Activated CD4-positive, alpha-beta T cell treated with anti-CD3 and anti-CD28 coated beads, Interleukin-2, amount 10 ng/mL, durations not matched to agents 7 days and 5 days (primary cell): ENCODE measurements around the gene SURF1. TPM values are rescaled to one million over a fixed set of nuclear protein-coding genes. Genes with fewer than 3 reads are reported as not detected.
"Not testable (repeated sequence)": the region's sequence is repeated elsewhere in the genome, so short reads cannot be mapped to it uniquely, and the experiment has no call there.

Experiments used
- CTCF ChIA-PET: fragments of 350-600 bp; sonication (Branson Sonifier 250); formaldehyde crosslinking; loops from one replicate; lab custom pipeline; 2021; ENCODE audit warnings: antibody characterized with exemption; lab: Charles Lee
- POLR2A ChIA-PET: fragments of 350-600 bp; sonication (Branson Sonifier 250); formaldehyde crosslinking; loops from one replicate; lab custom pipeline; 2021; ENCODE audit warnings: antibody characterized with exemption; lab: Charles Lee
- DNase-seq: peaks from one replicate; pipeline ENCODE4 v3.0.0-alpha.2; 2020
- H3K27ac Mint-ChIP-seq: one replicate; pipeline ENCODE4 v1.8.0; 2021; ENCODE audit warnings: mild to moderate bottlenecking, moderate library complexity, mixed read lengths
- H3K27me3 Mint-ChIP-seq: one replicate; pipeline ENCODE4 v1.8.0; 2021; ENCODE audit warnings: mixed read lengths
- H3K36me3 Mint-ChIP-seq: one replicate; pipeline ENCODE4 v1.8.0; 2021; ENCODE audit warnings: low read depth, mixed read lengths
- H3K4me1 Mint-ChIP-seq: one replicate; pipeline ENCODE4 v1.8.0; 2021; ENCODE audit warnings: mixed read lengths
- H3K4me3 Mint-ChIP-seq: one replicate; pipeline ENCODE4 v1.8.0; 2021; ENCODE audit warnings: mild to moderate bottlenecking, moderate library complexity, mixed read lengths
- H3K9me3 Mint-ChIP-seq: one replicate; pipeline ENCODE4 v1.8.0; 2021; ENCODE audit warnings: mixed read lengths
- total RNA-seq, 2 experiments: library from RNA; stranded (reverse); gene quantifications; one replicate each; pipeline ENCODE4 v1.2.3, GENCODE V29; 2021

SURF1 gene
- total RNA-seq, 2 experiments from 2014 or later, result 39.4 to 48.9 TPM

- Mint-ChIP-seq H3K4me1 (no peaks in the 10 kb centered on the region), H3K27me3 (no peaks in the 10 kb centered on the region), H3K9me3 (no peaks in the 10 kb centered on the region), H3K27ac (no peak overlapping the region), H3K36me3 (no peaks in the 10 kb centered on the region), H3K4me3 (no peak overlapping the region)
- POLR2A ChIA-PET, result no interaction called here
- CTCF ChIA-PET, result no interaction called here
- DNase-seq, result no peak
Observed at GRCh38 chr9:133393399-133393798, 37.1 kb upstream of the SURF1 start.

DNA sequence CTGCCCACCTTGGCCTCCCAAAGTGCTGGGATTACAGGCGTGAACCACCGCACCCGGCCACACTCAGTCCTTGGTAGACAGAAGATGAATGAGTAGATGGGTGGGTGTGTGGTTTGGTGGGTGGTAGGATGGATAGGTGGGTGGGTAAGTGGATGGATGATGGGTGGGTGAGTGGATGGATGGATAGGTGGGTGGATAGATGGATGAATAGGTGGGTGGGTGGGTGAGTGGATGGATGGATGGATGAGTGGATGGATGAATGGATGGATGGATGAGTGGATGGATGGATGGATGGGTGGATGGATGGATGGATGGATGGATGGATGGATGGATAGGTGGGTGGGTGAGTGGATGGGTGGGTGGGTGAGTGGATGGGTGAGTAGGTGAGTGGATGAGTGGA, 36.0 kb upstream of the SURF1 start:
- H3K27ac Mint-ChIP-seq, H3K9me3 Mint-ChIP-seq, H3K36me3 Mint-ChIP-seq, H3K4me1 Mint-ChIP-seq, POLR2A ChIA-PET, H3K27me3 Mint-ChIP-seq, DNase-seq, H3K4me3 Mint-ChIP-seq, CTCF ChIA-PET: not testable (repeated sequence)

DNA sequence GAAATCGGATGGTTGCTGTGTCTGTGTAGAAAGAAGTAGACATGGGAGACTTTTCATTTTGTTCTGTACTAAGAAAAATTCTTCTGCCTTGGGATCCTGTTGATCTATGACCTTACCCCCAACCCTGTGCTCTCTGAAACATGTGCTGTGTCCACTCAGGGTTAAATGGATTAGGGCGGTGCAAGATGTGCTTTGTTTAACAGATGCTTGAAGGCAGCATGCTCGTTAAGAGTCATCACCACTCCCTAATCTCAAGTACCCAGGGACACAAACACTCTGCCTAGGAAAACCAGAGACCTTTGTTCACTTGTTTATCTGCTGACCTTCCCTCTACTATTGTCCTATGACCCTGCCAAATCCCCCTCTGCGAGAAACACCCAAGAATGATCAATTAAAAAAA, 35.2 kb upstream of the SURF1 start:
- H3K27ac Mint-ChIP-seq, POLR2A ChIA-PET, H3K36me3 Mint-ChIP-seq, H3K9me3 Mint-ChIP-seq, H3K4me1 Mint-ChIP-seq, H3K27me3 Mint-ChIP-seq, H3K4me3 Mint-ChIP-seq, CTCF ChIA-PET, DNase-seq: not testable (repeated sequence)

DNA sequence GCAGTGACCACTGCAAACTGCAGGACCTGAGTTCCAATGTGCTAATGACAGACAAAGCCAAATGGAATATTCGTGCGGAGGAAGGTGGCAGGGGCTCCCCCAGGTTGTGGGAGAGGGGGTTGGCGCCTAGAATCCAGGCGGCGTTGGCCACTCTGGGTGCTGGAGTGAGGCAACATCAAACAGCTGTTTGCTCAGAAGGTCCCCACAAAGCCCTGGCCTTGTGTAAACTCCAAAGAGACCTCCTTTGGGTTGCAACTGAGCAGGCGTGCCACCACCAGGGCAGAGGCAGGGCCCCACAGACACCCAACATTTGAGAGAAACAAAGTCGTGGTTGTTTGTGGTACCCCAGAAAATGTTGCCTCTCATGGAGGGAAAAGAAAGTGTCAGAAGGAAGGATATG, 34.4 kb upstream of the SURF1 start:
- ChIA-PET POLR2A (no interaction called here), CTCF (no interaction called here)
- no peak overlapping the region for H3K27ac Mint-ChIP-seq
- H3K36me3 Mint-ChIP-seq, result no peaks in the 10 kb centered on the region
- no peaks in the 10 kb centered on the region for H3K9me3 Mint-ChIP-seq
- no peaks in the 10 kb centered on the region for H3K4me1 Mint-ChIP-seq
- H3K27me3 Mint-ChIP-seq, result no peaks in the 10 kb centered on the region
- H3K4me3 Mint-ChIP-seq, result no peak overlapping the region
- DNase-seq, result no peak

- Mint-ChIP-seq H3K27me3 (no peaks in the 10 kb centered on the region), H3K4me3 (no peak overlapping the region), H3K27ac (peak overlapping the region; percentile 25), H3K4me1 (no peaks in the 10 kb centered on the region), H3K9me3 (no peaks in the 10 kb centered on the region), H3K36me3 (no peaks in the 10 kb centered on the region)
- ChIA-PET POLR2A (no interaction called here), CTCF (interaction anchor here (0.6 to 1.4 kb wide), 2 partner anchors 15 to 521 kb away, joined by 3 to 4 read pairs; no protein-coding TSS in a partner anchor)
- DNase-seq, result no peak
Observed at GRCh38 chr9:133389562-133389961, 33.3 kb upstream of the SURF1 start.

- Mint-ChIP-seq H3K4me1 (no peaks in the 10 kb centered on the region), H3K27ac (no peak overlapping the region), H3K27me3 (no peaks in the 10 kb centered on the region), H3K9me3 (no peaks in the 10 kb centered on the region), H3K4me3 (no peak overlapping the region), H3K36me3 (no peaks in the 10 kb centered on the region)
- DNase-seq, result no peak
- ChIA-PET CTCF (interaction anchor here (1.4 kb wide), 1 partner anchor 15 kb away, joined by 4 read pairs; no protein-coding TSS in a partner anchor), POLR2A (no interaction called here)
Observed at GRCh38 chr9:133389025-133389557, 32.8 kb upstream of the SURF1 start.

- Mint-ChIP-seq H3K36me3 (no peaks in the 10 kb centered on the region), H3K4me1 (no peaks in the 10 kb centered on the region), H3K27ac (no peak overlapping the region), H3K27me3 (no peaks in the 10 kb centered on the region), H3K9me3 (no peaks in the 10 kb centered on the region), H3K4me3 (no peak overlapping the region)
- POLR2A ChIA-PET, result no interaction called here
- no peak for DNase-seq
- CTCF ChIA-PET, result interaction anchor here (0.9 to 1.5 kb wide), 2 partner anchors 10 to 11 kb away, joined by 3 read pairs; partner anchors contain the start of gene STKLD1
Observed at GRCh38 chr9:133387680-133388079, 31.4 kb upstream of the SURF1 start.

- Mint-ChIP-seq H3K27me3 (no peaks in the 10 kb centered on the region), H3K4me3 (no peak overlapping the region), H3K9me3 (no peaks in the 10 kb centered on the region), H3K36me3 (no peaks in the 10 kb centered on the region), H3K4me1 (no peaks in the 10 kb centered on the region), H3K27ac (no peak overlapping the region)
- ChIA-PET CTCF (interaction anchor here (1.5 kb wide), 1 partner anchor 11 kb away, joined by 3 read pairs; no protein-coding TSS in a partner anchor), POLR2A (no interaction called here)
- no peak for DNase-seq
Observed at GRCh38 chr9:133386338-133386737, 30.1 kb upstream of the SURF1 start.

- no peak overlapping the region for H3K4me3 Mint-ChIP-seq
- CTCF ChIA-PET, result interaction anchor here (0.7 kb wide), 1 partner anchor 24 kb away, joined by 4 read pairs; no protein-coding TSS in a partner anchor
- no peaks in the 10 kb centered on the region for H3K9me3 Mint-ChIP-seq
- DNase-seq, result no peak
- POLR2A ChIA-PET, result no interaction called here
- H3K27ac Mint-ChIP-seq, result no peak overlapping the region
- H3K27me3 Mint-ChIP-seq, result no peaks in the 10 kb centered on the region
- H3K4me1 Mint-ChIP-seq, result no peaks in the 10 kb centered on the region
- H3K36me3 Mint-ChIP-seq, result no peaks in the 10 kb centered on the region
Observed at GRCh38 chr9:133385452-133385851, 29.2 kb upstream of the SURF1 start.

DNA sequence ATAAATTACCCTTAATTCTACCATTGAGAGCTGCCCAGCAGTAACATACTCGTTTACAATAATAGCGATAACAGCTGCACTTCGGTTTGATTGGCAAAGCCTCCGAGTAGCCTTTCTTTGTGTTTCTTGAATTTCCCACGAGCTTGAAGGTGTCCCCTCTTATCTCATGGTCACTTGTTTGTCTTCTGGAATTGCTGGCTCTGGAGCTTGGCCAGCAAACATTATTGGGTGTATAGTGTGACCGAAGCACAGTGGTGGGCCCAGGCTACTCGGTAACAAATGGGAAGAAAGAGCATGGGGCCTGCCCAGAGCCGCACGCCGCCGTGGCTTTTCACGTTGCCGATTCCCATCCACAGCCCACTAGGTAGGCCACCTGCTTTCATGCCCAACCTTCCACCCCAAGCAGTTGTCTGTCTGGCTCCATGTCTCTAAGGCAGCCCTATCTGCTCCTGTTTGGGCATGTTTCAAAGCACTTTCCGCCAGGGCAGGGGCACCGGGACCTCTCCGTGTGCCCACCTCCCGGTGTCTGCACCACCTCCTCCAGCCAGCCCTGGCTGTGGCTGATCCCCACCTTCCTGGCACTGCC, 28.5 kb upstream of the SURF1 start:
- Mint-ChIP-seq H3K9me3 (no peaks in the 10 kb centered on the region), H3K36me3 (no peaks in the 10 kb centered on the region), H3K4me1 (no peaks in the 10 kb centered on the region), H3K27me3 (no peaks in the 10 kb centered on the region), H3K27ac (no peak overlapping the region), H3K4me3 (no peak overlapping the region)
- CTCF ChIA-PET, result interaction anchor here (0.7 kb wide), 1 partner anchor 24 kb away, joined by 4 read pairs; no protein-coding TSS in a partner anchor
- no peak for DNase-seq
- POLR2A ChIA-PET, result interaction anchor here (0.7 kb wide), 1 partner anchor 109 kb away, joined by 4 read pairs; no protein-coding TSS in a partner anchor

DNA sequence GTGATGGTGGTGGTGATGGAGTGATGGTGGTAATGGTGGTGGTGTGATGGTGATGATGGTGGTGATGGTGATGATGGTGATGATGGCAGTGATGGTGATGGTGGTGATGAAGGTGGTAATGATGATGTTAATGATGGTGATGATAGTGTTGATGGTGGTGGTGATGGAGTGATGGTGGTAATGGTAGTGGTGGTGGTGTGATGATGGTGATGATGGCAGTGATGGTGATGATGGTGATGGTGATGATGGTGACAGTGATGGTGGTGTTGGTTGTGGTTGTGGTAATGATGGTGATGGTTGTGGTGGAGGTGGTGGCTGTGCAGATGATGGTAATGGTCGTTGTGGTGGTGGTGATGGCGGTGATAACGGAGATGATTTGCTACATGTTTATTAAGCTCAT, 27.2 kb upstream of the SURF1 start:
- H3K4me1 Mint-ChIP-seq, result peaks cover 4% of the 10 kb centered on the region
- H3K9me3 Mint-ChIP-seq, result no peaks in the 10 kb centered on the region
- no peaks in the 10 kb centered on the region for H3K36me3 Mint-ChIP-seq
- ChIA-PET CTCF (no interaction called here), POLR2A (no interaction called here)
- H3K27me3 Mint-ChIP-seq, result no peaks in the 10 kb centered on the region
- H3K4me3 Mint-ChIP-seq, result no peak overlapping the region
- DNase-seq, result no peak
- no peak overlapping the region for H3K27ac Mint-ChIP-seq

DNA sequence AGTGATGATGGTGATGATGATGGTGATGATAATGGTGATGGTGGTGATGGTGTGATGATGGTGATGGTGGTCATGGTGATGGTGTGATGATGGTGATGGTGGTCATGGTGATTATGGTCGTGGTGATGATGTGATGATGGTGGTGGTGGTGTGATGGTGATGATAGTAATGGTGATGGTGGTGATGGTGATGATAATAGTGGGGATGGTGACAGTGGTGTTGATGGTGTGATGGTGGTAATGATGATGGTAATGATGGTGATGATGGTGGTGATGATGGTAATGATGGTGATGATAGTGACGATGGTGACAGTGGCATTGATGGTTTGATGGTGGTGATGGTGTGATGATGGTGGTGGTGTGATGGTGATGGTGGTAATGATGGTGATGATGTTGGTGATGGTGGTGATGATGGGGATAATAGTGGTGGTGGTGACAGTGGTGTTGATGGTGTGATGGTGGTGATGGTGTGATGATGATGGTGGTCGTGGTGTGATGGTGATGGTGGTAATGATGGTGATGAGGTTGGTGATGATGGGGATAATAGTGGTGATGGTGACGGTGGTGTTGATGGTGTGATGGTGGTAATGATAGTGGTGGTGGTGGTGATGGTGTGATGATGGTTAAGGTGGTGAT, 26.3 kb upstream of the SURF1 start:
- no peak overlapping the region for H3K4me3 Mint-ChIP-seq
- no peaks in the 10 kb centered on the region for H3K9me3 Mint-ChIP-seq
- CTCF ChIA-PET, result no interaction called here
- no peaks in the 10 kb centered on the region for H3K36me3 Mint-ChIP-seq
- peaks cover 8% of the 10 kb centered on the region for H3K4me1 Mint-ChIP-seq
- no peaks in the 10 kb centered on the region for H3K27me3 Mint-ChIP-seq
- POLR2A ChIA-PET, result no interaction called here
- DNase-seq, result no peak
- no peak overlapping the region for H3K27ac Mint-ChIP-seq

DNA sequence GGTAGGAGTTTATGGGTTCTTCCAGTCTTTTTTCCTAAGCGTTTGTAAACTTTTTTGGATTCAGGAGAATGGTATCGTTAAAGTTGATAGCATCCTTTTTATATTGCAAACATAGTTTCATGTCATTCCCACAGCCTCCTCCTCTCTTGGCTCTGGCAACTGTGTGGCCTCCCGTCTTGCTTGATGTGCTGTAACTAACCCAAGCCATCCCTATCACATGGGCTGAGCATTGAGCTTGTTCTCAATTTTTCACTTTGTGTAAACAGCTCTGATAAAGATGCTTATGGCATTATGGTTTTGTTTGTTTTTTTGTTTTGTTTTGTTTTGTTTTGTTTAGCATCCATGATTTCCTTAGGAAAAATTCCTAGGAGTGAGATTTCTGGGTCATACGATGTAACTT, 24.4 kb upstream of the SURF1 start:
- ChIA-PET CTCF (interaction anchor here (1.2 to 1.4 kb wide), 2 partner anchors 23 to 47 kb away, joined by 3 read pairs; no protein-coding TSS in a partner anchor), POLR2A (no interaction called here)
- H3K27me3 Mint-ChIP-seq, result peaks cover 2% of the 10 kb centered on the region
- peaks cover 9% of the 10 kb centered on the region for H3K4me1 Mint-ChIP-seq
- H3K27ac Mint-ChIP-seq, result no peak overlapping the region
- no peak overlapping the region for H3K4me3 Mint-ChIP-seq
- no peaks in the 10 kb centered on the region for H3K9me3 Mint-ChIP-seq
- DNase-seq, result no peak
- H3K36me3 Mint-ChIP-seq, result no peaks in the 10 kb centered on the region
